Parathyroid adenoma (tissue), 2 donors: ENCODE results near the gene GHITM.

Source experiments
- H2AFZ ChIP-seq: fragments of 300-600 bp; sonication (generic); one replicate; pipeline ENCODE4 v1.7.0; 2017; ENCODE audit warnings: antibody characterized with exemption, mild to moderate bottlenecking
- H3K27ac ChIP-seq: fragments of 300-600 bp; sonication (generic); one replicate; pipeline ENCODE4 v1.7.0; 2017
- H3K27me3 ChIP-seq: fragments of 300-600 bp; sonication (generic); one replicate; pipeline ENCODE4 v1.7.0; 2017; ENCODE audit warnings: low read length; ENCODE audit not compliant: control insufficient read depth, insufficient read depth
- H3K36me3 ChIP-seq: fragments of 300-600 bp; sonication (generic); one replicate; pipeline ENCODE4 v1.7.0; 2017; ENCODE audit warnings: low read length; ENCODE audit not compliant: control insufficient read depth, insufficient read depth
- H3K4me1 ChIP-seq: fragments of 300-600 bp; sonication (generic); one replicate; pipeline ENCODE4 v1.7.0; 2017; ENCODE audit warnings: control low read depth
- H3K4me2 ChIP-seq: fragments of 300-600 bp; sonication (generic); one replicate; pipeline ENCODE4 v1.7.0; 2017; ENCODE audit warnings: low read length
- H3K4me3 ChIP-seq: fragments of 300-600 bp; sonication (generic); one replicate; pipeline ENCODE4 v1.7.0; 2017; ENCODE audit warnings: low read depth, low read length
- H3K79me2 ChIP-seq: fragments of 300-600 bp; sonication (generic); one replicate; pipeline ENCODE4 v1.7.0; 2017; ENCODE audit warnings: control low read depth
- H3K9ac ChIP-seq: fragments of 300-600 bp; sonication (generic); one replicate; pipeline ENCODE4 v1.7.0; 2017; ENCODE audit warnings: mild to moderate bottlenecking
- H3K9me3 ChIP-seq: fragments of 300-600 bp; sonication (generic); one replicate; pipeline ENCODE4 v1.7.0; 2017; ENCODE audit warnings: low read length; ENCODE audit not compliant: control insufficient read depth
- TF ChIP-seq, protein P1 (sequence below): fragments of 300-600 bp; sonication (generic); IDR thresholded peaks from one replicate; pipeline ENCODE4 v1.7.0; 2017; ENCODE audit warnings: antibody characterized with exemption, mild to moderate bottlenecking
- donor health status: primary hyperparathyroidism.

The GHITM gene

DNA sequence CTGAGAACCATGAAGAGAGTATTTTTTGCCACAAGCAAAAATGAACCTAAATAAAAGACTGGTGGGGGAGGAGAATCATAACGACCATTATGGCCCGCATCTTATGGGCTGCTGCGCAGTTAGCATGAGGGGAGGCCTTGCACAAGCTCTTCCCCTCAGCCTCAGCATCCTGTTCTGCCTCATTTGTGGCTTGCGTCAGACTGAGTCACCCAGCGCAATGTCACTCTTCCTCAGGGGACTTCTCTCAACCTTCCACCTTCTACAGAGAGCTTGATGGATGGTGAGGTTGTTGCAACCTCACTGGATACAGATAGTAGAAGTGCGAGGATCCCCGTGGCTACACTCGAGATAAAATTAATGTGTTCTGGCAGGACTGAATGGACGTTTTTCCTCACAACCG lies 17.5 kb downstream of the GHITM start:
- Histone ChIP-seq H3K9ac (no peak overlapping the region), H2AFZ (no peak overlapping the region), H3K27ac (no peak overlapping the region), H3K4me1 (peaks cover 6% of the 10 kb centered on the region), H3K36me3 (no peaks in the 10 kb centered on the region), H3K27me3 (no peaks in the 10 kb centered on the region), H3K9me3 (no peaks in the 10 kb centered on the region), H3K79me2 (no peaks in the 10 kb centered on the region), H3K4me3 (no peak overlapping the region), H3K4me2 (no peak overlapping the region)
- TF ChIP-seq, protein P1, sequence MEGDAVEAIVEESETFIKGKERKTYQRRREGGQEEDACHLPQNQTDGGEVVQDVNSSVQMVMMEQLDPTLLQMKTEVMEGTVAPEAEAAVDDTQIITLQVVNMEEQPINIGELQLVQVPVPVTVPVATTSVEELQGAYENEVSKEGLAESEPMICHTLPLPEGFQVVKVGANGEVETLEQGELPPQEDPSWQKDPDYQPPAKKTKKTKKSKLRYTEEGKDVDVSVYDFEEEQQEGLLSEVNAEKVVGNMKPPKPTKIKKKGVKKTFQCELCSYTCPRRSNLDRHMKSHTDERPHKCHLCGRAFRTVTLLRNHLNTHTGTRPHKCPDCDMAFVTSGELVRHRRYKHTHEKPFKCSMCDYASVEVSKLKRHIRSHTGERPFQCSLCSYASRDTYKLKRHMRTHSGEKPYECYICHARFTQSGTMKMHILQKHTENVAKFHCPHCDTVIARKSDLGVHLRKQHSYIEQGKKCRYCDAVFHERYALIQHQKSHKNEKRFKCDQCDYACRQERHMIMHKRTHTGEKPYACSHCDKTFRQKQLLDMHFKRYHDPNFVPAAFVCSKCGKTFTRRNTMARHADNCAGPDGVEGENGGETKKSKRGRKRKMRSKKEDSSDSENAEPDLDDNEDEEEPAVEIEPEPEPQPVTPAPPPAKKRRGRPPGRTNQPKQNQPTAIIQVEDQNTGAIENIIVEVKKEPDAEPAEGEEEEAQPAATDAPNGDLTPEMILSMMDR = no peak

DNA sequence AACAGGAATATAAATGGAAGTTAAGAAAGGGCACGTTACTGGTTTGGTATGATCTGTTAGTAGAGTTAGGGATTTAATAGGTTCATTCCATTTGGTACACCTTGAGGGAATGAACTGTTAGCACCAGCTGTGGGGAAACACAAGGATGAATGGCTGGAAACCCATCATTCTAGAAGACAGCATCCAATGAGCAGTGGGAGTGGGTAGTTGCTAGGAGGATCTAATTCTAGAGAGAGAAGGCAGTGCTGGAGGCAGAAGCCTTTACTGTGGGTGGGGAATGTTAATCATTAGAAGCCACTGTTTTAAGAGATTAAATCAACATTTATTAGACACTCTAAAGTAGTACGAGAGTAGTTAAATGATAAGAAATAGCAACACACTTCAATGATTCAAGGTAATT lies 18.8 kb downstream of the GHITM start:
- no peaks in the 10 kb centered on the region for H3K9me3 ChIP-seq
- H3K27ac ChIP-seq = no peak overlapping the region
- no peak overlapping the region for H3K4me2 ChIP-seq
- H2AFZ ChIP-seq = no peak overlapping the region
- TF ChIP-seq, protein P1 = no peak
- H3K36me3 ChIP-seq = no peaks in the 10 kb centered on the region
- no peak overlapping the region for H3K4me3 ChIP-seq
- H3K27me3 ChIP-seq = no peaks in the 10 kb centered on the region
- H3K79me2 ChIP-seq = no peaks in the 10 kb centered on the region
- H3K9ac ChIP-seq = no peak overlapping the region
- peaks cover 6% of the 10 kb centered on the region for H3K4me1 ChIP-seq

DNA sequence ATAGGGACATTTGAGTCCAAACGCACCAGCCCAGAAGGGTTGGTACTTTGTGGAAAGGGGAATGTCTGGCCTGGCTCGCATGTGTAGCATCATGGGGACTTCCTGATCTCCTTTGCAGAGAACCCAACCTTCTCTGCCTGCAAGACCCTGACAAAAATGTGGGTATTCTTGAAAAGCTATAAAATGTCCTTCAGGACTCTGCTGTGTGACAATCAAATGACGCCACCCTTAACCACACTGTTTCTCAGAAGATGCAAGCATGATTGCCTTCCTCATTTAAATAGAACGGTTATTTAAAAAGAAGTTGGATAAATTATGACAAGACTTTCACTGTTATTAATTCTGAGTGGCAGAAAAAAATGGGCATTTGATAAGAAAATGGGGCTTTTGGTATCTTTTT lies 19.2 kb downstream of the GHITM start:
- H3K36me3 ChIP-seq = no peaks in the 10 kb centered on the region
- H2AFZ ChIP-seq = no peak overlapping the region
- H3K4me2 ChIP-seq = no peak overlapping the region
- no peak overlapping the region for H3K4me3 ChIP-seq
- H3K4me1 ChIP-seq = peaks cover 6% of the 10 kb centered on the region
- TF ChIP-seq, protein P1 = no peak
- no peaks in the 10 kb centered on the region for H3K27me3 ChIP-seq
- H3K27ac ChIP-seq = no peak overlapping the region
- H3K9me3 ChIP-seq = no peaks in the 10 kb centered on the region
- H3K9ac ChIP-seq = no peak overlapping the region
- no peaks in the 10 kb centered on the region for H3K79me2 ChIP-seq

DNA sequence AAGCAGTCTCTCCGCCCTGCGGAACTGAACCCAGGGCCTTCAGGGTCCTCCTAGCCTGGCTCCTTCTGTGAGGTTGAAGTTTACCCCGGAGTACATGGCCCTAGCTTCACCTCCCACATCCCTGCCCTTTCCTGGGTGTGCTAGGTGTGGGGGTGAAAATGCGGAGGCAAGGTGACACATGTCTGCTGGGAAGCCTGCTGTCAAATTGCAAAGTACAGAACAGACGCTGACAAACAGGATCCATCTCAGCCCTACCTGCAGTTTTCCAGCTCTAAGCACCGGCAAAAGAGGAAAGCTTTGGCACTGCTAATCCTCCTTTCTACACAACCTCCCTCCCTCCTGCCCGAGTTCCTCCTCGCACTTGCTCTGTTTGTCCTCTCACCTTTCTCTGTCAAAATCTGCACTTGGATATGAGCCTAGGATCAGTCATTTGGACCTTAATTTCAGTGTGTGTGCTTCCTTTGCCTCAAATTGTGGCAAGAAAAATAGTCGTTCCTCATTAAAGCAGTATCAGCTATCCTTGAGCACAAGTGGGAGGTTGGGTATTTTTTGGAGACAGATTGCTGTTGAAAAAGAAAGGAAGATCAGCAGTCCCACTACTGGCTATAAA lies 19.9 kb downstream of the GHITM start:
- H3K4me3 ChIP-seq = no peak overlapping the region
- H2AFZ ChIP-seq = peak overlapping the region; percentile 51
- no peak overlapping the region for H3K4me2 ChIP-seq
- no peak overlapping the region for H3K27ac ChIP-seq
- H3K36me3 ChIP-seq = no peaks in the 10 kb centered on the region
- TF ChIP-seq, protein P1 = no peak
- no peaks in the 10 kb centered on the region for H3K9me3 ChIP-seq
- no peaks in the 10 kb centered on the region for H3K79me2 ChIP-seq
- H3K9ac ChIP-seq = no peak overlapping the region
- H3K27me3 ChIP-seq = no peaks in the 10 kb centered on the region
- H3K4me1 ChIP-seq = peaks cover 6% of the 10 kb centered on the region

DNA sequence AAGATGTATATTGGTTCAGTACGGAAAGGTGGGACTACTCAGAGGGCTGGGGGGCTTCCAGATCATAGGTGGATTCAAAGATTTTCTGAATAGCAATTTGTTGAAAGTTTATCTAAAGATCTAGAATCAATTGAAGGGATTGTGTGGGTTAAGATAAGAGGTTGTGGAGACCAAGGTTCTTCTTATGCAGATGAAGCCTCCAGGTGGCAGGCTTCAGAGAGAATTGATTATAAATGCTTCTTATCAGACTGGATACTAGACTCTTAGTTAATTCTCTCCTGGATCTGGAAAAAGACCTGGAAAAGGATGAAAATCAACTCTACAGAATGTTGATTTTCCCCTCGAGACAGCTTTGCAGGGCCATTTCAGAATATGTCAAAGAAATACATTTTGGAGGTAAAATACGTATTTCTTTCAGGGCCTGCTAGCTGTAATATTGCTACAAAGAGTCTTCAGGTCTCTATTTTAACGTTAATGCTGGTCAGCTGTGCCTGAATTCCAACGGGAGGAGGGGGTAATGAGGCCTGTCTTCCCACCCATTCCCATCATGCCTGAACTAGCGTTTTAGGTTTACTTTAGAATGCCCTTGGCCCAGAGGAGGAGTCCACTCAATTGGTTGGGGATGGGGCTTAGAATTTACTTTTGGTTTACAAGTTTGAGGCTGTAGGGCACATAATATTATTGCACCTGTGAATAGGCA lies 21.5 kb downstream of the GHITM start:
- H2AFZ ChIP-seq = no peak overlapping the region
- TF ChIP-seq, protein P1 = no peak
- H3K9me3 ChIP-seq = no peaks in the 10 kb centered on the region
- no peaks in the 10 kb centered on the region for H3K79me2 ChIP-seq
- H3K36me3 ChIP-seq = no peaks in the 10 kb centered on the region
- H3K27ac ChIP-seq = no peak overlapping the region
- H3K27me3 ChIP-seq = no peaks in the 10 kb centered on the region
- H3K4me3 ChIP-seq = no peak overlapping the region
- peaks cover 6% of the 10 kb centered on the region for H3K4me1 ChIP-seq
- H3K9ac ChIP-seq = no peak overlapping the region
- no peak overlapping the region for H3K4me2 ChIP-seq
